Activated T-helper 1 cell treated with anti-CD3 and anti-CD28 coated beads, Interleukin-2, amount 50 U/mL, for 16 hours (primary cell): ENCODE measurements around the gene PEX6.
"Not testable (repeated sequence)": the region's sequence is repeated elsewhere in the genome, so short reads cannot be mapped to it uniquely, and the experiment has no call there.

Experiments used
- DNase-seq, 2 donors: peaks; one replicate each; pipeline ENCODE4 v3.0.0-alpha.2; 2020; ENCODE audit warnings: low read depth in 1 of 2, low spot score in 1 of 2

Gene PEX6

GRCh38 chr6:42978839-42979522 is at the start of gene PEX6:
PEX6 (minus strand) TSS chr6:42979181; CDS start chr6:42979150, 31 bp downstream.
- peak; percentile 80 to 91 for DNase-seq

GRCh38 chr6:43026365-43026764 is 47.4 kb upstream of the PEX6 start:
- DNase-seq = no peak

GRCh38 chr6:43024436-43024835 is 45.5 kb upstream of the PEX6 start:
- no peak for DNase-seq

- peak; percentile 33 to 66 for DNase-seq
Measured at GRCh38 chr6:43021270-43022047, 42.5 kb upstream of the PEX6 start, which contains the start of gene RRP36. RRP36 (plus strand) TSS chr6:43021623; CDS start chr6:43021655, 32 bp downstream.

GRCh38 chr6:43020847-43021246 is 41.9 kb upstream of the PEX6 start:
- no peak for DNase-seq

DNA sequence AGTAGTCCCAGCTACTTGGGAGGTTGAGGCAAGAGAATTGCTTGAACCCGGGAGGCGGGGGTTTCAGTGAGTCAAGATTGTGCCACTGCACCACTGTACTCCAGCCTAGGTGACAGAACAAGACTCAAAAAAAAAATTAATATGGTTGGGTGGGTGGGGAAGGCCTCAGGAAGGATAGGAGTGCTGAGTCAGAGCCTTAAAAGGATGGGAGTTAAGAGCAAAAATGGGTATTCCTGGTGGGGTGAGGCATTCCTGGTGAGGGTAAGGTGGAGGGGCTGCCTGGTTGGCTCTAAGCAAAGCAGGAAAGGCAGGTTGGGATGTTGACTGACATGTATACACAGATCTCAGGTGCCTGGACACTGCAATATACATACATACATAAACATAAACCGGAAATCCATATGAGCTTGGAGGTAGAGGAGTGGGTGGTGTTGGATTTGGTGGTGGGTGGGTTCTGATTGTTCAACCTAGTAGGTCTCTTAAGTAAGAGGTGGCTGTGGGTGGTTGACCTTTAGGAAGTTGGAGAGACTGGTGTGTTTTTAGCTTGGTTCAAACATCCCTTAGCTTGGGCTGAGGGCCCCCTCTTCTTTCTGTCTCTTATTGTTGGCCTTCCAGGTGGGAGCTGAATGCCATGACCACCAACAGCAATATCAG is 41.2 kb upstream of the PEX6 start:
- DNase-seq = no peak

GRCh38 chr6:43019152-43019551 is 40.2 kb upstream of the PEX6 start:
- no peak for DNase-seq

DNA sequence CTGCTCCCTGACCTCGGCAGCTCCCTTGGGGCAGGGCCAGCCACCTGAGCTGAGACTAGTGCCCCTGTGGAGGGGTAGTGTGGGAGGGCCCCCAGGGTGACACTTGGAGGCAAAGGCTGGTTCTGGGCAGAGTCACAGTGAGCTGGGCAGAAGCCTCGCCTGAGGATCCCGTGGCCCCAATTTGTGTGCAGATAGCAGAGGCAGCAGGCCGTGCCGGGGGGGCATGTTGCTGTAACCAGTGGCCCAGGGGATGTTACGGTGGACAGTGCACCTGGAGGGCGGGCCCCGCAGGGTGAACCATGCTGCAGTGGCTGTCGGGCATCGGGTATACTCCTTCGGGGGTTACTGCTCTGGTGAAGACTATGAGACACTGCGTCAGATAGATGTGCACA is 38.0 kb upstream of the PEX6 start:
- DNase-seq = no peak

- no peak for DNase-seq
Measured at GRCh38 chr6:43016176-43016942, 37.4 kb upstream of the PEX6 start.

DNA sequence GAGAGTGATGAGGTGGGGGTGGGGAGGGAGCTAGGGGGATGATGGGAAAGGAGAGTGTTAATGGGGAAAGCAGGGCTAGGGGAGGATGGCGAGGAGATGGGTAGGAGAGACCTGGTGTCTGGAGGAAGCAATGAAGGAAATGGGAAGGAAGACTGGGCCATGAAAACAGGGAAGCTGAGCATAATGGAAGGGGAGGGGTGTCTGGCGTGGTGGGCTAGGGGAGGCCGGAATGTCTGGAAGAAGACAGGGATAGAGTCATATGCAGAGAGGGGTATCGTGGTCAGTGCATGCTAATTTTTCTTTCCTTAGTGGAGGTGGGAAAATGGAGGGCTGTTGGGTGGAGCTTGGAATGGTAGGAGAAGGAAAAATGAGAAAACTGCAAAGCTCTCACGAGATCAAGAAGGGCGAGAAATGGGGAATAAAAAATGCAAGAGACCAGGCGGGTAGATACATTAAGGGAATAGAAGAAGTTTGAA is 35.5 kb upstream of the PEX6 start:
- no peak for DNase-seq

DNA sequence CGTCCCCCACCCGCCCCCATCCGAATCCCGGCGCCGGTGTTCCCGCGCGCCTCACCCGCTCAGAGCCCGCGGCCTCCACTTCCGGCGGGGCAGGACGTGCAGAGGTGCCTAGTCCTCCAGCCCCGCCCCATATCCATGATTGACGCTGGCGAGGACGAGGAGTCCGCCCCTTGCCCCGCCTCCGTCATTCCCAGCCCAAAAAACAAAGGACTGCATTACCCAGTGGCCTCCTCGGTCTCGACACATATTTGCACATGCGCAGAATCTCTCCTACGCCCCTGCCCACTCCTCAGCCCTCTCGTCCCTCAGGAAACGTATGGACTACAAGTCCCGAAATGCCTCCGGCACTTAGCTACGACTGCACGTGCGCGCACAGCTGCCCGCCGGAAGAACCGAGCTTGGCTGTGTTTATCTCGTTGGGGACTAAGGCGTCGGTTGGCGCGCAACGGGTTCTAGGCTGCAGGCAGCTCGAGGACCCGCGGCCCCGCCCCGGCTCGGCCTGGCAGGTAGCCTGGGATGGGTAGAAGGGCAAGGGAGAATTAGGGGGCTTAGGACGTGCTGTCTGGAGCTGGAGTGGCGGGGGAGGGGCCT is 35.0 kb upstream of the PEX6 start, which contains the start of the genes KLHDC3 and MEA1:
KLHDC3 (plus strand) TSS at position 407 of the 591 bp plus-strand sequence. CDS start 2,944 bp downstream, outside the sequence.
MEA1 (minus strand) TSS at position 104 of the 591 bp plus-strand sequence. CDS start 133 bp downstream, outside the sequence.
- peak; percentile 95 to 98 for DNase-seq

- no peak for DNase-seq
Measured at GRCh38 chr6:43013097-43013842, 34.3 kb upstream of the PEX6 start.

GRCh38 chr6:43012364-43012763 is 33.4 kb upstream of the PEX6 start:
- no peak for DNase-seq

DNA sequence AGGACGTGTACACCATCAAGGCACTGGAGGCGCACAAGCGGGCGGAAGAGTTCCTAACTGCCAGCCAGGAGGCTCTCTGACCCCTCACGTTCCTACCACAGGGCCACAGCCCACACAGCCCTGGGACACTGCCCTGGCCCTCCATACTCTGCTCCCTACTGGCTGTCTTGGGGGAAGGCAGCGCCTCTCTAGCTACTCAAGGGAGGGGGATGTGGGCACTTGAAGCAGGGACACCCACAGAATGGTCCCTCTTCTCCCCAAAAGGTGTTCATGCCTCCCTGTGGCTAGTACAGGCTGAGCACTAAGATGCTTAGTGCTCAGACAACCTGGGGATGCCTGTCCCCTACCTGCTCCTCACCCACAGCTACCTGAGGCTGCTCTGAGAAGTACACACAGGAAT is 32.2 kb upstream of the PEX6 start:
- DNase-seq = no peak

DNA sequence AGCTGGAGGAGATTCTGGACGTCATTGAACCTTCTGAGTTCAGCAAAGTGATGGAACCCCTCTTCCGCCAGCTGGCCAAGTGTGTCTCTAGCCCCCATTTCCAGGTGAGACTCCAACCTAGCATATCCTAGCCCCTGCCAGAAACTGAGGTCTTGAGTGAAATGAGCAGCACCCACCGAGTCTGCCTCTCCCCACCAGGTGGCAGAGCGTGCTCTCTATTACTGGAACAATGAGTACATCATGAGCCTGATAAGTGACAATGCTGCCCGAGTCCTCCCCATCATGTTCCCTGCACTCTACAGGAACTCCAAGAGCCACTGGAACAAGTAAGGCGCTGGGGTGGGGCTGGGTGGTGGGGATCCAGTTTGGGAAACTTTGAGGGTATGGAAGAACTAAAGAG is 30.1 kb upstream of the PEX6 start:
- DNase-seq = no peak

- no peak for DNase-seq
Measured at GRCh38 chr6:43007126-43007525, 28.1 kb upstream of the PEX6 start.

DNA sequence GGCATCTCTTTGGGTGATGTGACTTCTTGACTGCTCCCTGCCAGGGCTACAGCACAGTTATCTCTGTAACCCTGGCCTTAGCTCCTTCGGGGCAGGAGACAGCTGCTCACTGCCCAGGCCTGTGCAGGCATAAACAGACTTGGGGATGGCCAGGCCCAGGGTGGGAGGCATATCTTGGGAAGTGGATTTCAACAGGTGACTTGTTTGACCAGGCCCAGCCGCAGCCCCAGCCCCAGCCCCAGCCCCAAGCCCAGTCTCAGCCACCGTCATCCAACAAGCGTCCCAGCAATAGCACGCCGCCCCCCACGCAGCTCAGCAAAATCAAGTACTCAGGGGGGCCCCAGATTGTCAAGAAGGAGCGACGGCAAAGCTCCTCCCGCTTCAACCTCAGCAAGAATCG is 27.3 kb upstream of the PEX6 start:
- DNase-seq = no peak

GRCh38 chr6:43005844-43006243 is 26.9 kb upstream of the PEX6 start:
- DNase-seq = no peak

DNA sequence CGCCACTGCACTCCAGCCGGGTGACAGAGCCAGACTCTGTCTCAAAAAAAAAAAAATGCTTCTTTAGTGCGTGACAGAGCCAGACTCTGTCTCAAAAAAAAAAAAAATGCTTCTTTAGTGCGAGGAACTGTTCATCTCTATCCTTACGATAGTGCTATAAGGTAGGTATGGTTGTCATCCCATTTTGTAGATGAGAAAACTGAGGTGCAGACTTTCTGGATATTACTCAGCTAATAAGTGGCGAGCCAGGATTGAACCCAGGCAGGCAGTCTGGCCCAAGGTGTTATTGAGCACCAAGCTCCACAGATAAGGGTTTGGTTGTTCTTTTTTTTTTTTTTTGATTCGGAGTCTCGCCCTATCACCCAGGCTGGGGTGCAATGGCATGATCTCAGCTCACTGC is 22.9 kb upstream of the PEX6 start:
- DNase-seq = no peak

DNA sequence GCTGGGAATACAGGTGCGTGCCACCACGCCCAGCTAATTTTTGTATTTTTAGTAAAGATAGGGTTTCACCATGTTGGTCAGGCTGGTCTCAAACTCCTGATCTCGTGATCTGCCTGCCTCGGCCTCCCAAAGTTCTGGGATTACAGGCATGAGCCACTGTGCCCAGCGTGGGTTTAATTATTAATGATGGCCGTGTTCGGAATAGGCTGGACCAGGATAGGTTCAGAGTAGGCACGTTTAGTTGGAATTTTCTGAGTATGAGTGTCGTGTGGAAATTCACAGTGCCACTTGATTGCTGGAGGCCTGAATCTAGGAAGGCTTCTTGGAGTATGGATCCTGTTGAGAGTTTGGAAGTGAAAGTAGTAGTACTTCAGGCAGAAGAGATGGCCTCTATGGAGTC is 19.2 kb upstream of the PEX6 start:
- DNase-seq = not testable (repeated sequence)
